ENCODE data around the gene PTGES. TPM values are rescaled to one million over a fixed set of nuclear protein-coding genes. Genes with fewer than 3 reads are reported as not detected.
A peak's percentile ranks its signal among the peaks of the same experiment; 100 is the strongest.

Gene PTGES
- total and polyA plus RNA-seq, 9 of the 15 experiments (the other 6 are each of a cell fraction or from before 2014, with no cell fraction given), result 0.13 TPM; not detected in 8

- TF ChIP-seq ZBTB40 (IDR thresholded peaks at IDR 0.05) (peak; percentile 58), ZBTB40 (CRISPR knock-in tag; IDR thresholded peaks at IDR 0.05) (no peak), REST (IDR thresholded peaks at IDR 0.05; ENCODE audit: borderline replicate concordance) (peak; percentile 96), REST (CRISPR knock-in tag; IDR thresholded peaks at IDR 0.05; ENCODE audit: low read depth) (peak; percentile 83), ZNF324 (CRISPR knock-in tag; IDR thresholded peaks at IDR 0.05) (peak; percentile 31; the same call in 1 of the 2 replicates), NR1H2 (CRISPR knock-in tag; IDR thresholded peaks at IDR 0.05) (0 out of 2 replicates have a peak, but pooled peaks have one; percentile 71), HMGN3 (IDR thresholded peaks at IDR 0.05; ENCODE audit: borderline replicate concordance, extremely low read depth, insufficient read length, low read depth, low read length) (peak; percentile 97), ATF1 (CRISPR knock-in tag; IDR thresholded peaks at IDR 0.05) (no peak), ATF1 (tag; IDR thresholded peaks at IDR 0.05) (peak; percentile 83), SIN3B (IDR thresholded peaks at IDR 0.05; ENCODE audit: low read depth) (no peak)
Measured at GRCh38 chr9:129737479-129738274, 15.2 kb downstream of the PTGES start (continued).
